H9 (cell line): ENCODE data around the gene TUT4. TPM values are rescaled to one million over a fixed set of nuclear protein-coding genes. Genes with fewer than 3 reads are reported as not detected.

ENCODE experiments used
- DNase-seq: peaks from one replicate; pipeline ENCODE4 v3.0.0-alpha.2; 2017
- H2AFZ ChIP-seq: one replicate; pipeline ENCODE4 v1.6.1; 2013; ENCODE audit warnings: mild to moderate bottlenecking, low read length, control low read depth, moderate library complexity
- H2AK5ac ChIP-seq: 2 replicates; pipeline ENCODE4 v1.6.1; 2013; ENCODE audit warnings: low read length, control low read depth, mixed read lengths; ENCODE audit not compliant: insufficient read length
- H2BK120ac ChIP-seq: one replicate; pipeline ENCODE4 v1.6.1; 2013; ENCODE audit warnings: low read depth, mild to moderate bottlenecking, low read length, control low read depth, inconsistent platforms; ENCODE audit not compliant: poor library complexity, severe bottlenecking
- H2BK12ac ChIP-seq: 2 replicates; pipeline ENCODE4 v1.6.1; 2013; ENCODE audit warnings: low read length, control low read depth, mixed read lengths, low read depth; ENCODE audit not compliant: insufficient read length
- H2BK15ac ChIP-seq: 2 replicates; pipeline ENCODE4 v1.6.1; 2013; ENCODE audit warnings: low read depth, low read length, control low read depth
- H2BK20ac ChIP-seq: one replicate; pipeline ENCODE4 v1.6.1; 2013; ENCODE audit warnings: low read depth, mild to moderate bottlenecking, low read length, control low read depth, inconsistent platforms; ENCODE audit not compliant: poor library complexity, severe bottlenecking
- H2BK5ac ChIP-seq: 2 replicates; pipeline ENCODE4 v1.6.1; 2013; ENCODE audit warnings: low read length, control low read depth, mixed read lengths; ENCODE audit not compliant: insufficient read length
- H3K14ac ChIP-seq: 2 replicates; pipeline ENCODE4 v1.6.1; 2013; ENCODE audit warnings: low read length, control low read depth; ENCODE audit not compliant: insufficient read depth
- H3K18ac ChIP-seq: 2 replicates; pipeline ENCODE4 v1.6.1; 2013; ENCODE audit warnings: low read depth, mild to moderate bottlenecking, mixed read lengths, low read length, control low read depth; ENCODE audit not compliant: insufficient read length
- H3K23ac ChIP-seq: 2 replicates; pipeline ENCODE4 v1.6.1; 2013; ENCODE audit warnings: low read length, control low read depth, mixed read lengths, low read depth; ENCODE audit not compliant: insufficient read length
- H3K23me2 ChIP-seq: 2 replicates; pipeline ENCODE4 v1.6.1; 2013; ENCODE audit warnings: low read depth, mild to moderate bottlenecking, mixed read lengths, low read length, control low read depth; ENCODE audit not compliant: insufficient read length, poor library complexity, severe bottlenecking
- H3K27ac ChIP-seq: 2 replicates; pipeline ENCODE4 v1.5.1; 2013; ENCODE audit warnings: low read length, control low read depth, mixed read lengths, low read depth; ENCODE audit not compliant: insufficient read length
- H3K27me3 ChIP-seq: 2 replicates; pipeline ENCODE4 v1.6.1; 2013; ENCODE audit warnings: low read length, control low read depth, inconsistent platforms; ENCODE audit not compliant: insufficient read depth
- H3K4ac ChIP-seq: 2 replicates; pipeline ENCODE4 v1.6.1; 2013; ENCODE audit warnings: low read depth, mild to moderate bottlenecking, control low read depth, inconsistent platforms, low read length, moderate library complexity
- H3K4me1 ChIP-seq: 2 replicates; pipeline ENCODE4 v1.6.1; 2013; ENCODE audit warnings: low read length, control low read depth, inconsistent platforms; ENCODE audit not compliant: insufficient read depth
- H3K4me2 ChIP-seq: 2 replicates; pipeline ENCODE4 v1.6.1; 2013; ENCODE audit warnings: low read length, control low read depth, mixed read lengths; ENCODE audit not compliant: insufficient read length, insufficient read depth
- H3K56ac ChIP-seq: 2 replicates; pipeline ENCODE4 v1.6.1; 2013; ENCODE audit warnings: low read depth, mild to moderate bottlenecking, mixed read lengths, low read length, control low read depth; ENCODE audit not compliant: insufficient read length
- H3K79me1 ChIP-seq: 2 replicates; pipeline ENCODE4 v1.6.1; 2013; ENCODE audit warnings: low read depth, mild to moderate bottlenecking, moderate library complexity, low read length, control low read depth, inconsistent platforms; ENCODE audit not compliant: insufficient read depth, poor library complexity, severe bottlenecking
- H3K79me2 ChIP-seq: 2 replicates; pipeline ENCODE4 v1.6.1; 2013; ENCODE audit warnings: low read length, control low read depth, inconsistent platforms; ENCODE audit not compliant: insufficient read depth
- H3K9ac ChIP-seq: 2 replicates; pipeline ENCODE4 v1.6.1; 2013; ENCODE audit warnings: low read length, control low read depth, mixed read lengths; ENCODE audit not compliant: insufficient read length; ENCODE audit errors: extremely low read depth
- H3K9me3 ChIP-seq: one replicate; pipeline ENCODE4 v1.6.1; 2013; ENCODE audit warnings: low read depth, low read length, inconsistent platforms; ENCODE audit not compliant: control insufficient read depth
- H3T11ph ChIP-seq: one replicate; pipeline ENCODE4 v1.6.1; 2013; ENCODE audit warnings: mild to moderate bottlenecking, low read length, control low read depth, inconsistent platforms
- H4K20me1 ChIP-seq: one replicate; pipeline ENCODE4 v1.6.1; 2013; ENCODE audit not compliant: control insufficient read depth, insufficient read length, insufficient read depth
- H4K5ac ChIP-seq: 2 replicates; pipeline ENCODE4 v1.6.1; 2013; ENCODE audit warnings: low read depth, mild to moderate bottlenecking, mixed read lengths, low read length, control low read depth; ENCODE audit not compliant: insufficient read length
- H4K8ac ChIP-seq: replicated peaks from 2 replicates; pipeline ENCODE4 v1.6.1; 2013; ENCODE audit warnings: low read length, control low read depth, mixed read lengths, low read depth; ENCODE audit not compliant: insufficient read length
- H4K91ac ChIP-seq: 2 replicates; pipeline ENCODE4 v1.6.1; 2013; ENCODE audit warnings: low read depth, mild to moderate bottlenecking, moderate library complexity, mixed read lengths, low read length, control low read depth; ENCODE audit not compliant: insufficient read length
- H3K27ac Mint-ChIP-seq, 3 experiments: 2 replicates in 2 of 3; 3 replicates in 1 of 3; pipeline ENCODE4 v1.8.0; 2020 to 2021; ENCODE audit warnings: mixed read lengths in 3 of 3, mild to moderate bottlenecking in 1 of 3, moderate library complexity in 1 of 3
- H3K27me3 Mint-ChIP-seq: 2 replicates; pipeline ENCODE4 v1.8.0; 2021; ENCODE audit warnings: low read depth, mild to moderate bottlenecking, moderate library complexity, mixed read lengths
- H3K36me3 Mint-ChIP-seq, 3 experiments: 2 replicates in 2 of 3; 3 replicates in 1 of 3; pipeline ENCODE4 v1.8.0; 2020 to 2021; ENCODE audit warnings: low read depth in 3 of 3, mixed read lengths in 3 of 3; ENCODE audit not compliant: insufficient read depth in 1 of 3
- H3K4me1 Mint-ChIP-seq, 2 experiments: 2 replicates each; pipeline ENCODE4 v1.8.0; 2020; ENCODE audit warnings: mixed read lengths in 2 of 2
- H3K4me3 Mint-ChIP-seq, 2 experiments: 2 replicates in 1 of 2; 3 replicates in 1 of 2; pipeline ENCODE4 v1.8.0; 2020 to 2021; ENCODE audit warnings: mild to moderate bottlenecking in 2 of 2, mixed read lengths in 2 of 2, moderate library complexity in 1 of 2
- H3K9me3 Mint-ChIP-seq, 2 experiments: 2 replicates in 1 of 2; 3 replicates in 1 of 2; pipeline ENCODE4 v1.8.0; 2020; ENCODE audit warnings: mild to moderate bottlenecking in 2 of 2, mixed read lengths in 2 of 2, moderate library complexity in 1 of 2
- CTCF ChIP-seq: fragments of 200-600 bp; sonication (generic); conservative IDR thresholded peaks from 3 replicates; pipeline ENCODE4 v1.8.0; 2021; ENCODE audit warnings: antibody characterized with exemption, mild to moderate bottlenecking
- WGBS: extraction: QIAGEN DNeasy Blood & Tissue Kit; methylation state at CpG from one replicate; pipeline ENCODE4 v1.1.7; 2013; ENCODE audit warnings: missing lambda C conversion rate, low lambda C conversion rate, mixed read lengths; ENCODE audit not compliant: insufficient read length; ENCODE audit errors: extremely low coverage; 5-methylcytosine and 5-hydroxymethylcytosine counted together
- total RNA-seq: library from RNA; stranded (reverse); gene quantifications from 2 replicates; pipeline ENCODE4 v1.2.1, GENCODE V29; 2021

The TUT4 gene
- total RNA-seq, 1 experiment from 2014 or later, result 59.3 TPM

GRCh38 chr1:52504720-52505119 is 48.2 kb downstream of the TUT4 start:
- TF ChIP-seq CTCF, result no peak
- Histone ChIP-seq H2BK15ac (no peak overlapping the region), H4K20me1 (no peaks in the 10 kb centered on the region), H3T11ph (no peak overlapping the region), H3K9me3 (no peaks in the 10 kb centered on the region), H2BK5ac (no peak overlapping the region), H2AFZ (no peak overlapping the region), H4K91ac (no peak overlapping the region), H3K56ac (no peak overlapping the region), H3K79me1 (no peaks in the 10 kb centered on the region), H3K14ac (no peak overlapping the region), H3K23ac (no peak overlapping the region), H3K4me2 (no peak overlapping the region), H3K79me2 (no peaks in the 10 kb centered on the region), H3K27me3 (no peaks in the 10 kb centered on the region), H2BK20ac (no peak overlapping the region), H3K9ac (no peak overlapping the region), H3K4me1 (0 out of 2 replicates have a peak, but pooled peaks cover 3% of the 10 kb centered on the region), H4K8ac (no peak overlapping the region), H3K4ac (no peak overlapping the region), H4K5ac (no peak overlapping the region), H2AK5ac (no peak overlapping the region), H2BK120ac (no peak overlapping the region), H3K18ac (no peak overlapping the region), H3K23me2 (no peaks in the 10 kb centered on the region), H2BK12ac (no peak overlapping the region), H3K27ac (no peak overlapping the region)
- Mint-ChIP-seq H3K9me3 (no peaks in the 10 kb centered on the region), H3K4me3 (no peak overlapping the region), H3K4me1 (0 out of 4 replicates have a peak, but pooled peaks cover 0 to 4% of the 10 kb centered on the region in 2 experiments), H3K27ac (no peak overlapping the region), H3K27me3 (no peaks in the 10 kb centered on the region), H3K36me3 (peaks cover 0 to 20% (median 11%) of the 10 kb centered on the region in 3 experiments; a peak in 4 of 7 replicates)
- WGBS, result no CpG with 5 or more reads among the region's 1 CpG
- DNase-seq, result no peak
